ENCODE results near the gene CMIP. TPM values are rescaled to one million over a fixed set of nuclear protein-coding genes. Genes with fewer than 3 reads are reported as not detected.

CMIP gene
- total RNA-seq, 1 experiment from 2014 or later: 68.0 TPM

DNA sequence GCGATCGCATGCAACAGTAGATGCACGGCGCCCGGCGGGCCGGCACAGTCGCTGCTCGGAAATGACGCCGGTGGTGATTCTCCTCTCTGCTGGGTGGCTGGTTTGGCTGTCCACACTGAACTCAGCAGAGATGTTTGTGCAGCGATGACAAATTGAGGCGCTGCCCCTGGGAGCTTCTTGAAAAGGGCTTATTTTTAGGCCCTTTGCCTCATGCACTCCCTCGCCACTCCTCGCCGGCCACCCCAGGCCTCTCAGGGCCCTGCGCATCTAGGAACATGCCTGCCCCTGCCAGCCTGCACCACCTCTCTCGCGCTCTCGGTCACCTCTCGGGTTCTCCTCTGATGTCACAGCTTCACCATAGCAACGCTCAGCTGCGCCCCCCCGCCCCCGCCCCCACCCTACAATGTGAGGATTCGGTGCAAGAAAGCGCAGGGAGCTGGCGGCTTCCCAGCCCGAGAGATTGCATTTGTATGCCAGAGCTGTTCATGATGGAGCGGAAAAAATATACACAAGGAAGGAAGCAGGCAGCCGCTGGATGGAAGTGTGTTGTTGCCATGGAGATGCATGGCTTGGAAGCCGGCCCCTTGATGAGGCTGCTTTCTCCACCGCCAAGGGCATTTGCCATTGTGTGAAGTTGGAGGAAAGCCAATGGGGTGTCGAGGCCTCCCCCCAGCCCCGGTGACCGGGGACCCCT, 253.2 kb downstream of the CMIP start:
- peaks cover 44% of the 10 kb centered on the region for H3K36me3 Mint-ChIP-seq (ENCODE audit: insufficient read depth, unreplicated experiment)
- CTCF ChIA-PET: interaction anchor here (0.6 to 2.4 kb wide), 15 partner anchors 10 to 294 kb away, joined by 3 to 15 read pairs (median 3); partner anchors contain the start of gene CMIP
- no peak overlapping the region for H3K27ac Mint-ChIP-seq (ENCODE audit: unreplicated experiment)
- no peak overlapping the region for H3K4me3 Mint-ChIP-seq (ENCODE audit: unreplicated experiment)
- H3K36me3 ChIP-seq (ENCODE audit: control insufficient read depth, insufficient read depth, low read length): peaks cover 6% of the 10 kb centered on the region; the same call in 1 of the 2 replicates
- H3K4me1 ChIP-seq: no peaks in the 10 kb centered on the region
- TF ChIP-seq, protein P1, sequence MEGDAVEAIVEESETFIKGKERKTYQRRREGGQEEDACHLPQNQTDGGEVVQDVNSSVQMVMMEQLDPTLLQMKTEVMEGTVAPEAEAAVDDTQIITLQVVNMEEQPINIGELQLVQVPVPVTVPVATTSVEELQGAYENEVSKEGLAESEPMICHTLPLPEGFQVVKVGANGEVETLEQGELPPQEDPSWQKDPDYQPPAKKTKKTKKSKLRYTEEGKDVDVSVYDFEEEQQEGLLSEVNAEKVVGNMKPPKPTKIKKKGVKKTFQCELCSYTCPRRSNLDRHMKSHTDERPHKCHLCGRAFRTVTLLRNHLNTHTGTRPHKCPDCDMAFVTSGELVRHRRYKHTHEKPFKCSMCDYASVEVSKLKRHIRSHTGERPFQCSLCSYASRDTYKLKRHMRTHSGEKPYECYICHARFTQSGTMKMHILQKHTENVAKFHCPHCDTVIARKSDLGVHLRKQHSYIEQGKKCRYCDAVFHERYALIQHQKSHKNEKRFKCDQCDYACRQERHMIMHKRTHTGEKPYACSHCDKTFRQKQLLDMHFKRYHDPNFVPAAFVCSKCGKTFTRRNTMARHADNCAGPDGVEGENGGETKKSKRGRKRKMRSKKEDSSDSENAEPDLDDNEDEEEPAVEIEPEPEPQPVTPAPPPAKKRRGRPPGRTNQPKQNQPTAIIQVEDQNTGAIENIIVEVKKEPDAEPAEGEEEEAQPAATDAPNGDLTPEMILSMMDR (IDR thresholded peaks at IDR 0.05; ENCODE audit: insufficient read depth in 1 of 2, low read depth in 1 of 2, low read length in 1 of 2, severe bottlenecking in 1 of 2, unreplicated experiment in 1 of 2): no peak
- intact Hi-C loops (cut with micrococcal nuclease; ENCODE audit: unreplicated experiment): loop anchor here (1.0 to 5.0 kb wide), 4 partner anchors 26 to 294 kb away; no protein-coding TSS in a partner anchor
- DNase-seq: no peak
- no peak overlapping the region for H3K4me3 ChIP-seq (ENCODE audit: low read depth, low read length)
- BruUV-seq (replicated peaks): no TSS peak
- no peaks in the 10 kb centered on the region for H3K27me3 ChIP-seq (replicated peaks; ENCODE audit: control insufficient read depth, insufficient read depth, low read length)
- H3K9me3 ChIP-seq: no peaks in the 10 kb centered on the region
- no peaks in the 10 kb centered on the region for H3K4me1 Mint-ChIP-seq (ENCODE audit: low read depth, unreplicated experiment)
- no peaks in the 10 kb centered on the region for H3K9me3 Mint-ChIP-seq (ENCODE audit: unreplicated experiment)
- no peaks in the 10 kb centered on the region for H3K27me3 Mint-ChIP-seq (ENCODE audit: insufficient read depth, unreplicated experiment)
- POLR2A ChIA-PET: no interaction called here

DNA sequence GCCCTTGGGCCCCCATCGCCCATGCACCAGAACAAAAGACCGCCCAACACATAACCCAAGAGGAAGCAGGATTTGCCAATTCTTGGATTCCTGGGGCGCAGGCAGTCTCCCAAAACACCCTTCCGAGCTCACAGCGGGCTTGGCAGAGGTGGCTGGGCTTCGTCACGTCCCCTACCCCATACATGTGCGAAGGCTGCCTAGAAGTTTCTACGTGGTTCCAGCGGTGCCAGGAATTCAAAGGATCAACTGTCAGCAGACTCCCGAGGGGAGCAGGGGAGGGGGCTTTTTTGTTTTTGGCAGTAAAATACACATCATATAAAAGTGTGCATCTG, 253.7 kb downstream of the CMIP start:
- H3K4me1 Mint-ChIP-seq (ENCODE audit: low read depth, unreplicated experiment): no peaks in the 10 kb centered on the region
- ChIA-PET POLR2A (no interaction called here), CTCF (interaction anchor here (2.4 kb wide), 1 partner anchor 295 kb away, joined by 11 read pairs; no protein-coding TSS in a partner anchor)
- H3K27me3 Mint-ChIP-seq (ENCODE audit: insufficient read depth, unreplicated experiment): no peaks in the 10 kb centered on the region
- Histone ChIP-seq H3K4me3 (ENCODE audit: low read depth, low read length) (no peak overlapping the region), H3K27me3 (replicated peaks; ENCODE audit: control insufficient read depth, insufficient read depth, low read length) (no peaks in the 10 kb centered on the region), H3K9me3 (no peaks in the 10 kb centered on the region), H3K36me3 (ENCODE audit: control insufficient read depth, insufficient read depth, low read length) (peaks cover 3% of the 10 kb centered on the region; the same call in 1 of the 2 replicates), H3K4me1 (no peaks in the 10 kb centered on the region)
- H3K27ac Mint-ChIP-seq (ENCODE audit: unreplicated experiment): no peak overlapping the region
- BruUV-seq (replicated peaks): no TSS peak
- no peaks in the 10 kb centered on the region for H3K9me3 Mint-ChIP-seq (ENCODE audit: unreplicated experiment)
- intact Hi-C loops (cut with micrococcal nuclease; ENCODE audit: unreplicated experiment): loop anchor here (5.0 kb wide), 1 partner anchor 116 kb away; no protein-coding TSS in a partner anchor
- TF ChIP-seq, protein P1 (IDR thresholded peaks at IDR 0.05; ENCODE audit: insufficient read depth in 1 of 2, low read depth in 1 of 2, low read length in 1 of 2, severe bottlenecking in 1 of 2, unreplicated experiment in 1 of 2): no peak
- DNase-seq: no peak
- peaks cover 46% of the 10 kb centered on the region for H3K36me3 Mint-ChIP-seq (ENCODE audit: insufficient read depth, unreplicated experiment)
- no peak overlapping the region for H3K4me3 Mint-ChIP-seq (ENCODE audit: unreplicated experiment)

DNA sequence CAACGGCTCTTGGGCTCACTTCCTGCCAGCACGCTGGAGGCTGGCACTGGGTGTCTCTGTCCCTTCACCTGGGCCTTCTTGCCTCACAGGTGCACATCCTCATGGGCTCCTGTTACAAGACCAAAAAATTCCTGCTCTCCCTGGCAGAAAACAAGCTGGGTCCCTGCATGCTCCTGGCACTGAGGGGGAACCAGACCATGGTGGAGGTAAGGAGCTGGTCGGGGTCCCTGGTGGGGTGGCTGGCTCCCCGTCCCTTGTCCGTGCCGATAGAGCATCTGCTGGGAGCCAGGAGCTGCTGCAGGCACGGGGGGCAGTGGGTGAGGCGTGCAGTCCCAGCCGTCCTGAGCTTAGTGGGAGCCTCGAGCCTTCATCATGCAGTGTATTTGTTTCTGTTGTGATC, 255.0 kb downstream of the CMIP start:
- ChIA-PET POLR2A (no interaction called here), CTCF (no interaction called here)
- no peaks in the 10 kb centered on the region for H3K9me3 Mint-ChIP-seq (ENCODE audit: unreplicated experiment)
- H3K27ac Mint-ChIP-seq (ENCODE audit: unreplicated experiment): no peak overlapping the region
- no peak overlapping the region for H3K4me3 Mint-ChIP-seq (ENCODE audit: unreplicated experiment)
- no peaks in the 10 kb centered on the region for H3K9me3 ChIP-seq
- H3K36me3 ChIP-seq (ENCODE audit: control insufficient read depth, insufficient read depth, low read length): peaks cover 2% of the 10 kb centered on the region; the same call in 1 of the 2 replicates
- H3K4me1 ChIP-seq: no peaks in the 10 kb centered on the region
- intact Hi-C loops (cut with micrococcal nuclease; ENCODE audit: unreplicated experiment): loop anchor here (5.0 kb wide), 1 partner anchor 117 kb away; no protein-coding TSS in a partner anchor
- no peaks in the 10 kb centered on the region for H3K4me1 Mint-ChIP-seq (ENCODE audit: low read depth, unreplicated experiment)
- H3K4me3 ChIP-seq (ENCODE audit: low read depth, low read length): no peak overlapping the region
- DNase-seq: no peak
- H3K27me3 ChIP-seq (replicated peaks; ENCODE audit: control insufficient read depth, insufficient read depth, low read length): no peaks in the 10 kb centered on the region
- no peaks in the 10 kb centered on the region for H3K27me3 Mint-ChIP-seq (ENCODE audit: insufficient read depth, unreplicated experiment)
- no TSS peak for BruUV-seq (replicated peaks)
- H3K36me3 Mint-ChIP-seq (ENCODE audit: insufficient read depth, unreplicated experiment): peaks cover 45% of the 10 kb centered on the region
- TF ChIP-seq, protein P1 (IDR thresholded peaks at IDR 0.05; ENCODE audit: insufficient read depth in 1 of 2, low read depth in 1 of 2, low read length in 1 of 2, severe bottlenecking in 1 of 2, unreplicated experiment in 1 of 2): no peak
